Middle frontal gyrus (tissue), 1 donor: Measurements from ENCODE around the gene FHAD1.
"Not testable (repeated sequence)": the region's sequence is repeated elsewhere in the genome, so short reads cannot be mapped to it uniquely, and the experiment has no call there.

Source experiments
- DNase-seq: peaks from one replicate; pipeline ENCODE4 v3.0.0-alpha.2; 2015; ENCODE audit warnings: low spot score; ENCODE audit errors: extremely low spot score

Gene FHAD1

DNA sequence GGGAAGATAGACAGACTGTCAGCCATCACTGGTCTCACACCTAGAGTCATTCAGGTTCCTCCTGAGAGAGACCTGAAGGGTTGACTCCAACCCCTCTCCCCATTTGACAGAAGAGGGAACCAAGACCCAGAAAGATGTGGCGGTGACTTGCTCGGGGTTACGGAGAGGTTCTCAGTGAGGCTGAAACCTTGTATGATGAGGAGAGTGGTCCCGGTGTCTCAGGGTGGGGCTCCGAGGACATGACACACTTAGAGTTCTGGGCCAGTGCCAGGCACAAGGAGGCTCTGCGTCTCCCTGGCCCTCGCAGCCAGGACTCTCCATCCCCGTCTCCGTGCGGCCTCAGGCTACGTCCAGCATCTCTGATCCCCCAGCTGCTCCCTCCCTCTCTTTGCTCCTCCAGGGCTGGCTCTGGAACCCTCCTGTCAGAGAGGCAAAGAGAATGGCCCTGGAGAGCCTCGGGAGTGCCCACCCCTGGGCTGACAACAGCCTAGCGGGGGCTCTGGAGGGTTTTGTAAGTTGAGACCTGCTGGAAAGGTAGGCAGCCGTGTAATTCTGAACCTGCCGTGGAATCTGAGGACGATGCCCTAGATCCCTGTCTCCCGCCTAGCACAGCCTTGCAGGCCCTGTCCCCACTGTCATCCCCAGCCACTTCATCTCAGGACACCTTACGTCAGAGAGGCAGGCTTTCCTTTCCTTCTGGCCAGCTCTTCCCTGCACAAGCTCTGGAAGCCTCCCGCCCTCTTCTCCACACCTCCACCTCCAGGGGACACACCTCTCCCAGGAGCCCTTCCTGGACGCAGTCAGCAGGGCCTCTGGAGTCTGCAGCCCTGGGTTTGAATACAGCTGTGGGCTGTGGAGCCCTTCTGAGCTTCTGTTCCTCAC lies 166.8 kb downstream of the FHAD1 start:
- DNase-seq, result no peak

DNA sequence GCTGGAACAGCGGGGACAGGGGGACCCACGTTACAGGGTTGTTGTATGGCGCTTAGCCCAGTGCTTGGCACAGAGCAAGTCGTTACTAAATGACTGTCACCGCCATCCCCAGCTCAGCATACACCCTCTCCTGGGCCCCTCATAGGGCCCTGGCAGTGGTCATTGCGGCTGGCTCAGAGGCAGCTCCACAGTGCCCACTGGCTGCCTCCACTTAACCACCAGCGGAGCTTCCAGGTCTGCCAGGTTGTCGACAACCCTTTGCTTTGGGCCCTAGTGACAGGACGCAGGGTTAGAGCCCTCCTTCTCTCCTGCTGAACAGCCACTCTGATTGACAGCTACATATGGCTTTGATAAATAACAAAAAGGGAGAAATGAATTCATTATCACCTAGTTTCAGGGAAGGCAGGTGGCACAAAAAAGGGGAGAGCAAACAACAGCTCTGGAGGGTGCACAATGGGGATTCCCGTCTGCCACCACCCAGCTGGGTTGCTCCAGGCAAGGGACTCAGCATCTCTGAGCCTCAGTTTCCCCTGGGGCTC lies 167.5 kb downstream of the FHAD1 start:
- no peak for DNase-seq

DNA sequence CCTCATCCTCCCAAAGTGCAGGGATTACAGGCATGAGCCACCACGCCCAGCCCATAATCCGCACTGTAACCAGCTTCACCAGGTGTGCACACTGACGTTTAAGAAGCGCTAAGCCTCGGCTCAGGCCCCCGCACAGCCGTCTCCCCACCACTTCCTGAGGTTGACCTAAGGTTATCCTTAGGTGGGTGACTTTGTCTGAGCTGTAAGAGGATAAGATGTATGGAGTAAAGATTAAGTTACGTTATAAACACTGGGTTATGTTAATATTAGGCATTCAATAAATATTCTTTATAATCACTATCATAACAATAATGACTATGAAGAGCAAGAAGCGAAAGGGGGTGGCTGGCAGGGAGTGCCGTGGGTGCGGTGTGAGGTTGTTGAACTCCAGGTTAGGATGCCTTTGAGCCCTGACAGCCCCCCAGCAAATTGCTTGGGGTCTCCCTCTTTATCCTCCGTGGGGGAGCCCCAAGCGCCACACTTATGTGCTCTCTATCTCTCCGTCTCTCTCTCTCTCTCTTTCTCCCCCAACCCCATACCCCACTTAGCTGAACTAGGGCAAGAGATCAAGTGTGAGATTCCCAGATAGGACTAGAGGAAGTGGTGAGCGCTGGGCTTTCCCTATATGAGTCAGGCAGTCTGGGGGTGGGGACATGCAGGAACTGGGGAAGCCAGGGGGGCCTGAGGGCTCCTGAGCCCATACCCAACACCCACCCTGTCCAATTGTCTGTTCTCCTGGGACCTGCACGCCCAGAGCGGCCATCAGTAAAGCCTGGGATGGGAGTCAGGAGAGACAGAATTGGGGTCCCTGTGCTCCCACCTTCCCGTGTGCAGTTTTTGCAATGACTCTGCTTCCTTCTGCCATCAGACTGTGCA lies 170.3 kb downstream of the FHAD1 start:
- DNase-seq, result no peak

DNA sequence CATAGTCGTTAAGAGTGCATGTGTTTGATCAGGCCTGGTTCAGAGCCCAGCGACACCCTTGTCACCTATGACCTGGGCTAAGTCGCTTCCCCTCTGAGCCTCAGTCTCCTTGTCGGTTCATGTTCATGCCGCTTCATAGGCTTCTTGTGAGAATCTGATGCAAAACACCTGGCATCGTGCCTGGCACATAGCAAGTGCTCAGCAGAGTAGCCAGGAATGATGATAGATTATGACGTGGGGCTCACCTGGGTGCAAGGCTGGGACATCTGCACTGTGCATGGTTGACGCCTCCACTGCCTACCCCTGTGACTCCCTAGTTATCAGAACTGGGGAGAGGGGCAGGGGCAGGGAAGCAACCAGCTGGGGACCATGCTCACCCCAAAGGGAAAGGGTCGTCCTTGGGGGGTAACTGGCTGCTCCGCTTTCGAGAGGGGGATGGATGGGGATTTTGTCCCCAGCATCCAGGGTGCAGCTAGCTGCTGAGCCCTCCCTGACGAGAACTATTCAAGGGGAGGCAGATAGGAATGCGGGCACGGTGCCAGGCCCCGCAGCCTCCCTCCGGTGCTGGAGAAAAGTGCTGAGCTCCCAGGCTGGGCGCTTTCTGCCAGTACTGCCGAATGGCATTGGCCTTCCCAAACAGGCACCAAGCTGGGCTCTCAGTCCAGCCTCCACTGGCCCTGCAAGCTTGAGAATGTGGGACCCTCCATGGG lies 171.9 kb downstream of the FHAD1 start:
- no peak for DNase-seq

DNA sequence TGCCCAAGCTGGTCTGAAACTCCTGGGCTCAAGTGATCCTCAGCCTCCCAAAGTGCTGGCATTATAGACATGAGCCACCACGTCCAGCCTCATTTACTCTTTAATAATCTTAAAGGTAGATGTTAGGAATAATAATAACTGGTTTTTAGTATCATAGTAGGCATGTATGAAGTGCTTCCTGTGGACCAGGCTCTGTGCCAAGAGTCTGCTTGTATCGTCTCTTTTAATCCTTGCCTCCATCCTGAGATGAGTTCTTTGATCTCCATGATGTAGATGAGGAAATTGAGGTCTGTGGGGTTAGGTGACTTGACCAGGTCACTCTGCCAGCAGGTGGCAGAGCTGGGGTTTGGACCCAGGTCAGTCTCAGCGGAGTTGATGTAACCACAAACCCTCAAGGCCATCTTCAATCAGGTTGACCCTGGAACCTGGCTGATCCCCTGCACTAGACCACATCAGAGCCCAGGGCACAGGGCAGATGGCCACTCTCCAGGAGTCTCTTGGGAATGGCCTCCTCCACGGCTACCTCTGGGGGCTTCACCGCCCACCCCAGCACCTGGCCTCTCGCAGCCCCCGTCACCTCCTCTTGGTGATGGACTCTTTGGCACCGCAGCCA lies 173.9 kb downstream of the FHAD1 start:
- DNase-seq, result no peak

DNA sequence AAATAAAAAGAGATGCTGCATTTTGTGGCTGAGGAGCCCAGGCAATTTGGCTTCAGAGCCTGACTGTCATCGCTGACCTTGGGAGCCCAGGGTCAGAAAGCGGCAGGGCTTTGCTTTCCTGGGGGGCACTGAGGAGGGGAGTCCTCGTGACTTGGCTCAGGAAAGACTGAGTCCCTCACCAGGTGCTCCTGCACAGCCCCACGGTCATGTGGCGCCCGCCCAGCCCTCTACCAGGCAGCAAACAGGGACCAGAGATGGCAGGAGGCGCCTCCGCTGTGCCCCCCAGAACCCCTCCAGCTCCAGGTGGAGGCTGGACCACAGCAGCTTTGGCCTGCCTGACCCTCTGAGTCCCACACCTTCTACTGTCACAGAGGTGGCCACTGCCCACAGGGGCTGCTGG lies 175.8 kb downstream of the FHAD1 start:
- DNase-seq, result no peak

DNA sequence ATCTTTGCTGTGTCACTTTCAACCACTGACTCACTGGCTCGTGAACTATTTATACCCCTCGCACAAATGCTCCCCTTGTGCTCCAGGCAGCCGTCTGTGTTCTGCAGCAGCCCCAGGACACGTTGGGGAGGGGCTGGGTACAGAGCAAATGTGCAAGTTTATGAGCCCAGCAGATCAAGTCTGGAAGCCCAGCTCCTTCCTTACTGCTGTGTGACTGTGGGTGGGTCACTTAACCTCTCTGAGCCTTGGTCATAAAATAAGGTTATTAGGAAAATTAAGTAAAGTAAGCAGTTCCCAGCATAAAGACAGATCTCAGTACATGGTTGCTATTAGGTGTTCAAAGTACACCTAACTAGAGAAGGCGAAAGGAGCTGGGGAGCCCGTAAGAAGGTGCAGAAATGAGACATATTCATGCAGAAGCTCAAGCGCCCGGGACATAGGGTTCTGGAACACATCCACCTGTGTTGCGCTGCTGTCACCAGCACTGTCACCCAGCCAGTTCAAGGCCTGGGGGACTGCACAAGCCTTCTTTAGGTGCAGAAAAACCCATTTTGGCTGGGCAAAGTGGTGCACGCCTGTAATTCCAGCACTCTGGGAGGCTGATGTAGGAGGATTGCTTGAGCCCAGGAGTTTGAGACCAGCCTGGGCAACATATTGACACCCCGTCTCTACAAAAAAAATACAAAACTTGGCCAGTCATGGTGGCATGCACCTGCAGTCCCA lies 176.5 kb downstream of the FHAD1 start:
- DNase-seq, result no peak

DNA sequence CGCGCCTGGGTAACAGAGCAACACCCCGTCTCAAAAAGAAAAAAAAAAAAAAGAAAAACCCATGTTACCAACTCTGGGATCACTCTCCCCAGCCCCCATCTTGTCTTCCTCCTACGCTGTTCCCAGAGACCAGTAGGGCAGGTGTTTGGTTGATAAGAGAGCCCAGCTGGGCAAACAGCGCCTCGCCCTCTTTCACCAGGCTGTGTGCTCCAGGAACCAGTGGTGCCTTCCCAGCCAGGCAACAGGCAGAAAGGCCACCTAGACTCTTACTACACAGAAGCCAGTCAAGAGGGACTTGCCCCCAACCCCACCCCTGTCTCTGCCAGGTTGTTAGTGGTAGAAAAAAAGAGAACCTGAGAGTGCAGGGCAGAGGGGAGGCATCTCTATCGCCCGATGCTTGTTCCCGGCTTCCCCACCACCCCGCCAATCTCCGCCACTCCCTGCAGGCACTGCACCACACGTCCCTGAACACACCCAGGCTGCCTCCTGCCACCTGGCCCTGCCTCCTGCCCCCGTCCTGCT lies 177.2 kb downstream of the FHAD1 start:
- no peak for DNase-seq

DNA sequence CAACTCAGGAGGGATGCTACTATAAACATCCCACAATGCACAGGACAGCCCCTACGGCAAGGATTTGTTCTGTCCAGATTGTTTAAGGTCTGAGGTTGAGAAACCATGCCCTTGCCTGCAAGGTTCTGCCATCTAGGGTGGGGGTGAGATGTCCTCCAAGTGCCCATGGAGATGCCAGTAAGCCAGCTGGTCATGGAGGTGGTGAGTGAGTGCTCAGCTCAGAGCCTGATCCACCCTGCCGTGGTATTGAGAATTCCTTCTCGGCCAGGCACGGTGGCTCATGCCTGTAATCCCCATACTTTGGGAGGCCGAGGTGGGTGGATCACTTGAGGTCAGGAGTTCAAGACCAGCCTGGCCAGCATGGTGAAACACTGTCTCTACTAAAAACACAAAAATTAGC lies 178.0 kb downstream of the FHAD1 start:
- no peak for DNase-seq

DNA sequence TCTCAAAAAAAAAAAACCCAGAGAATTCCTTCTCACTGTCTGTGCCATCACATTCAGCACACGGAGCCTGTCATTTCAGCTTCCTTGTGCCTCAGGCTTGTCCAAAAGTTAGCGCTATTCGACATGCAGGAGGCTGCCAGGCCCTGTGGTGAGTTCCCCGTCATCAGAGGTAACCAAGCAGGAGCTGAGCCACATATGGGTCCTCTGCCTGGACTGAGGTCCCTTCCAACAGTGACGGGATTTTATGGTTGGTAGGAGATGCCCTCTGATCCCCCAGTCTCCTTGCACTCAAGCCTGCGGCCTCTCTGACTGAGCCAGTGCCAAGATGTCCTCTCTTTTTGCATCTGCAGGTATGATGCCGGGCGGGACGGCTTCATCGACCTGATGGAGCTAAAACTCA lies 178.5 kb downstream of the FHAD1 start:
- no peak for DNase-seq

DNA sequence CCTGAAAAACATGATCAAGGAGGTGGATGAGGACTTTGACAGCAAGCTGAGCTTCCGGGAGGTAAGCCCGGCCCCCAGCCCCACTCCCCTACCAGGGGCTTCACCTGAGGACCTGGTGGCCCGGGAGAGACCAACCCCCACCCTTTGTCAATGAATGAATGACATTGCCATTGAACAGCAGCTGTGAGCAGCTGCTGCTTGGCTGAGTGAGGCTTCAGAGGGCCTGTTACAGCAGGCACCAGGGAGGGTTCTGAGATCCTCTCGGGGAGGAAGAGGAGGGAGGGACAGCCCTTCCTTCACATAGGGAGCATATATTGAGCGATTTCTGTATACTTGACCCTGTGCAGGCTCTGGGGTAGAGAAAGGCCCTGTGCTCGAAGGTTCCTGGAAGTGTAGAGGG lies 178.9 kb downstream of the FHAD1 start:
- DNase-seq, result no peak

DNA sequence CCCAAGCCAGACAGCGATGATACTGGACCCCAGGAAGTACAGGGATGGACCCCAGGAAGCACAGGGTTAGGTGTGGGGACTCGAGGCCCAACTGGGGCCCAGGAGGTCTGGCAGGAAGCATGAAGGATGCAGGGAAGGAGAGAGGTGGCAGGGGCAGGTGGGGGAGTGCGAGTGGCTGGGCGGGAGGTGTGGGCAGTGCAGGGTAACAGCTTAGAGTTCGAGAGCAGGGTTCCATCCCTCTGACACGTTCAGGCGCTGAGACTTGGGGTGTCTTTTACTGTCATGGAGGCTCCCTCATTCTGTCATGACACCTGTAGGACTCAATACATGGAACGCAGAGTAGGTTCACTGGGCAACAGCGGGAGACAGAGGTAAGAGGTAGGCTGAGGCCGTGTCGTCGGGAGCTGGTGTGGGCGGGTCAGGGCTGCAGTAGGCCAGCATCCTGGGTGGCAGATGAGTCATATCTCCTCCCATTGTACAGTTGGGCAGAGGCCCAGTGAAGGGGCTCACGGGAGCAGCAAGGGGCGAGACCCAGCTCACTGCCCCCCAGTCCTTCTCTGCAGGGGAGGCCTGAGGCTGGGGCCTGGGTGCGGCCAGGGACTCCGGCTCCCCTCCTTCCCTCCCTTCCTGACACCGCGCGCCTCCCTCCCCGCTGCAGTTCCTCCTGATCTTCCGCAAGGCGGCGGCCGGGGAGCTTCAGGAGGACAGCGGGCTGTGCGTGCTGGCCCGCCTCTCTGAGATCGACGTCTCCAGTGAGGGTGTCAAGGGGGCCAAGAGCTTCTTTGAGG lies 179.7 kb downstream of the FHAD1 start:
- DNase-seq, result no peak

DNA sequence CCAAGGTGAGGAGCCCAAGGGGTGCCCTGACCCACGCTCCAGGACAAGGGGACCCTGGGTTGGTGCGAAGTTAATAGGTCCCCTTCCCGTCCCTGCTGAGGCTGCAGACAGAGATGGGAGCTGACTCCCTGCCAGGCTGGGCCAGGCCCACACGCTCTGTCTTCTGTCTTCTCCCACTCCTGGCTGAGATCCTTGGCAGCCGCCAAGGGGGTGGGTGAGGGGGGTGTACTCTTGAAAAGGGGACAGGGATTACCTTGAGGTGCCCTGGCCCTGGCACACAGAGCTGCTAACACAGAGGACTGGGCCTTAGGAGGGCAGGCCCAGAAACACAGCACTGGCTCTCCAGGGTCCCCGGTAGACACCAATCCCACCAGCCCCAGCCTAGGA lies 180.2 kb downstream of the FHAD1 start:
- DNase-seq, result no peak

DNA sequence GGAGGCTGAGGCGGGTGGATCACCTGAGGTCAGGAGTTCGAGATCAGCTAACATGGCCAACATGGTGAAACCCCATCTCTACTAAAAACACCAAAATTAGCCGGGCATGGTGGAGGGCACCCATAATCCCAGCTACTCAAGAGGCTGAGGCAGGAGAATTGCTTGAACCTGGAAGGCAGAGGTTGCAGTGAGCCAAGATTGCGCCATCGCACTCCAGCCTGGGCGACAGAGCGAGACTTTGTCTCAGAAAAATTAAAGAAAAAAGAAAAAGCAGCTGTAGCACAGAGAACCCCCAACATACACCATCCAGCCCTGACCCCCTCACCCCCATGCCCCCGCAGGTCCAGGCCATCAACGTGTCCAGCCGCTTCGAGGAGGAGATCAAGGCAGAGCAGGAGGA lies 181.2 kb downstream of the FHAD1 start:
- DNase-seq, result not testable (repeated sequence)

DNA sequence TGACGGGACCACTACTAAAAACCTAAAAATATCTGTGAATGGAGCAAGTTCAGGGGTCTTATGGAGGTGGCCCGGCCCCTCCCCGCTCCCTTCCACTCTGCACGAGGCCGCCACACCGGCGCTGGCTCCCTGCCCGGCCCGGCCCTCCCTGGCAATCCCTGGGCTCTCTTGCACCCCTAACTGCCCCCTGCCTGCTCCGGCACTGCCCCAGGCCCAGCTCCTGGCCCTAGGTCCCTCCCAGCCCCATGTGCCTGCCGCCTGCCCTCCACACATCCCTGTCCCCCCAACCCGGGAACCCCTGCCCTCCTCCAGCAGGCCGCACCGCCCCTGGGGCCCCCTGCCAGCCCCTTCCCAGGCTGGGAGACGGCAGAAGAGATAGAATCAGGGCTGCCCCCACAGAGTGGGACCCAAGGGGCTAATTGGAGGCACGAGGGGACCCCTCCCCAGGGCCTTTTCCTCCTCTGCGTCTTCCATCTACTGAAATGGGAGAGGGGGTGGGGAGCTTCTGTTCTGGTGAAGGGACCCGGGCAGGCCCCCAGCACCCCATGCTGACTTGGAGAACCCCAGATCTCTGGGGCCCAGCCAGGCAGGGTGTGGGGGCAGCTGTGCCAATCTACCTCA lies 181.9 kb downstream of the FHAD1 start:
- no peak for DNase-seq

DNA sequence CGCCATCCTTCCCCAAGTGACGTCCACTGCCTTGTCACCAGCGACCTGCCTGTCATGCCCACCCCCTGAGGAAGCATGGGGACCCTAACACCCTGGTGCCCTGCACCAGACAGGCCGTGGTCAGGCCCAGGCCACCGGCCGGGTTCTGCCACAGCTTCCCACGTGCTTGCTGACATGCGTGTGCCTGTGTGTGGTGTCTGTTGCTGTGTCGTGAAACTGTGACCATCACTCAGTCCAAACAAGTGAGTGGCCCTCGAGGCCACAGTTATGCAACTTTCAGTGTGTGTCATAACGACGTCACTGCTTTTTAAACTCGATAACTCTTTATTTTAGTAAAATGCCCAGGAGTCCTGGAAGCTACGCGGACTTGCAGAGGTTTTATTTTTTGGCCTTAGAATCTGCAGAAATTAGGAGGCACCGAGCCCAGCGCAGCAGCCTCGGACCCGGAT lies 182.7 kb downstream of the FHAD1 start:
- no peak for DNase-seq

DNA sequence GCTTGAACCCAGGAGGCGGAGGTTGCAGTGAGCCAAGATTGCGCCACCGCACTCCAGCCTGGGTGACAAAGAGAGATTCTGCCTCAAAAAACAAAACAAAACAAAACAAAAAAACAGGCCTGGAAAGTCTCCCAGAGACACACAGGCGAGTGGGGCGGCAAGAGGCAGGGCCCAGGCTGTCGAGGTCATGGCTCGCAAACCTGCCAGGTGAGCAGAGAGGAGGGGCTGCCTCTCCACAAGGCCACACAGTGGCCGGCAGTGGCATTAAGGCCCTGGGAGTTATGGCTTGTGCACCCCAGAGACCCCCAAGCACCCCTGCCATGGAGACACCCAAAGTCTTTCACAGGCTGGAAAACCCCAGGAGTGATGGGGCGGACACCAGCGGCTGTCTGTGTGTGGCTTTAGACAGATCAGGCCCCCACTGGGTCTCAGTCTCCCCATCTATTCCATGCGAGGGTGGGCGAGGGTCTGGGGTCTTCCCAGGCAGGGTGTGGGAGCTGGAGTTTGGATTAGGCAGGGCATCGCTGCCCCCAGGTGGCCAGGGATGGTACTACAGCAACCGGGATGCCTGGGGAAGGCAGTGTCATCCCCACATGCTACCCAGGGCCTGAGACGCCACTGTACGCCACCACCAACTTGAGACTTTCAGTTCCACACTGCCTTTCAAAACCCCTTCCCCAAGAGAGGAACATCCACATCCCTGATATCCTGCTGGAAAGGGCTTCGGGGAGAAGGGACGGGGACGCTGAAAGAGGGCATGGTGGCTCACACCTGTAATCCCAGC lies 184.0 kb downstream of the FHAD1 start:
- no peak for DNase-seq

DNA sequence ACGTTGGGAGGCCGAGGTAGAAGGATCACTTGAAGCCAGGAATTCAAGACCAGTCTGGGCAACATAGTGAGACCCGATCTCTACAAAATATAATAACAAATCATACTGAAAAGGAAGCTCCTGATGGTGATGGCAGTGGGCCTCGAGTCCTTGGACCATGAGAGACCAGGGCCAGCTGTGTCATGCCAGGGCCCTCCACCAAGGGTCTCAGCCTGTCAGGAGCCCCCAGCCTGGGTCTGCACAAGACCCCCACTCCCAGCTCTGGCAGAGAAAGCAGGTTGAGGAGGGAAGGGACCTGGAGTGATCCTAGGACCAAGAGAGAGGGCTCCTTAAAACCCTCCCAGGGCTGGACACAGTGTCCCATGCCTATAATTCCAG lies 184.5 kb downstream of the FHAD1 start:
- DNase-seq, result no peak
